WERI-Rb-1 (cell line): Measurements from ENCODE around the gene GAA.
A peak's percentile ranks its signal among the peaks of the same experiment; 100 is the strongest.
"Not testable (repeated sequence)": the region's sequence is repeated elsewhere in the genome, so short reads cannot be mapped to it uniquely, and the experiment has no call there.

Experiments used
- DNase-seq: peaks from one replicate; pipeline ENCODE4 v3.0.0-alpha.2; 2020
- H3K27ac ChIP-seq: fragments of 250-450 bp; sonication (Bioruptor Pico); 2 replicates; pipeline ENCODE4 v1.5.1; 2020; ENCODE audit warnings: mild to moderate bottlenecking, moderate library complexity
- H3K27me3 ChIP-seq: fragments of 250-450 bp; sonication (Bioruptor Pico); 2 replicates; pipeline ENCODE4 v1.5.1; 2021; ENCODE audit warnings: mild to moderate bottlenecking, low read depth, moderate library complexity; ENCODE audit not compliant: insufficient read depth, severe bottlenecking
- H3K36me3 ChIP-seq: fragments of 250-450 bp; sonication (Bioruptor Pico); 2 replicates; pipeline ENCODE4 v1.5.1; 2020; ENCODE audit warnings: mild to moderate bottlenecking, moderate library complexity
- H3K4me3 ChIP-seq: 2 replicates; pipeline ENCODE4 v1.5.1; 2011; ENCODE audit warnings: low read depth, mild to moderate bottlenecking, control low read depth, low read length
- H3K9me3 ChIP-seq: fragments of 250-450 bp; sonication (Bioruptor Pico); 2 replicates; pipeline ENCODE4 v1.5.1; 2021; ENCODE audit warnings: mild to moderate bottlenecking, moderate library complexity; ENCODE audit not compliant: severe bottlenecking
- TF ChIP-seq, protein P1 (sequence below): IDR thresholded peaks from 2 replicates; pipeline ENCODE4 v1.5.1; 2011; ENCODE audit warnings: low read depth, mild to moderate bottlenecking, control low read depth, inconsistent platforms, low read length

The GAA gene

DNA sequence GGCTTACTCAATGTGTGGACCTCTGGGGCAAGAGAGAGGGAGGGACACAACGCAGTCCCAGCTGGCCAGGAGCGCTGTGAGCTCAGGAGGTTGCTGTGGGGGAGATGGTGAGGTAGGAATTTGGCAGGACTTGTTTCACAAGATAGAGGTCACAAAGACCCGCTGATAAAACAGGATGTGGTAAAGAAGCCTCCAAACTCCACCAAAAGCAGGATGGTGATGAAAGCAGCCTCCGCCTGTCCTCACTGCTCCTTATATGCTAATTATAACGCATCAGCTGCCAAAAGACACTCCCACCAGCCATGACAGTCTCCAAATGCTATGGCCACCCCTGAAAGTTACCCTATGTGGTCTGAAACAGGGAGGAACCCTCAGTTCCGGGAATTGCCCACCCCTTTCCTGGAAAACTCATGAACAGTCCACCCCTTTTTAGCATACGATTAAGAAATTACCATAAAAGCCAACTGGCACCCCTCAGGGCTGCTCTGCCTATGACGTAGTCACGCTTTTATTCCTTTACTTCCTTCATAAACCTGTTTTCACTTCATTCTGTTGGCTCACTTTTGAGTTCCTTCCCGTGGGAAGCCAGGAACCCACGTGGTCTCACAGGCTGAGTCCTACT is 50.8 kb downstream of the GAA start:
- no peaks in the 10 kb centered on the region for H3K27me3 ChIP-seq
- peaks cover 24% of the 10 kb centered on the region for H3K9me3 ChIP-seq
- TF ChIP-seq, protein P1, sequence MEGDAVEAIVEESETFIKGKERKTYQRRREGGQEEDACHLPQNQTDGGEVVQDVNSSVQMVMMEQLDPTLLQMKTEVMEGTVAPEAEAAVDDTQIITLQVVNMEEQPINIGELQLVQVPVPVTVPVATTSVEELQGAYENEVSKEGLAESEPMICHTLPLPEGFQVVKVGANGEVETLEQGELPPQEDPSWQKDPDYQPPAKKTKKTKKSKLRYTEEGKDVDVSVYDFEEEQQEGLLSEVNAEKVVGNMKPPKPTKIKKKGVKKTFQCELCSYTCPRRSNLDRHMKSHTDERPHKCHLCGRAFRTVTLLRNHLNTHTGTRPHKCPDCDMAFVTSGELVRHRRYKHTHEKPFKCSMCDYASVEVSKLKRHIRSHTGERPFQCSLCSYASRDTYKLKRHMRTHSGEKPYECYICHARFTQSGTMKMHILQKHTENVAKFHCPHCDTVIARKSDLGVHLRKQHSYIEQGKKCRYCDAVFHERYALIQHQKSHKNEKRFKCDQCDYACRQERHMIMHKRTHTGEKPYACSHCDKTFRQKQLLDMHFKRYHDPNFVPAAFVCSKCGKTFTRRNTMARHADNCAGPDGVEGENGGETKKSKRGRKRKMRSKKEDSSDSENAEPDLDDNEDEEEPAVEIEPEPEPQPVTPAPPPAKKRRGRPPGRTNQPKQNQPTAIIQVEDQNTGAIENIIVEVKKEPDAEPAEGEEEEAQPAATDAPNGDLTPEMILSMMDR, result no peak
- H3K4me3 ChIP-seq, result no peak overlapping the region
- no peak for DNase-seq
- peaks cover 3% of the 10 kb centered on the region; the same call in 1 of the 2 replicates for H3K36me3 ChIP-seq
- H3K27ac ChIP-seq, result no peak overlapping the region

DNA sequence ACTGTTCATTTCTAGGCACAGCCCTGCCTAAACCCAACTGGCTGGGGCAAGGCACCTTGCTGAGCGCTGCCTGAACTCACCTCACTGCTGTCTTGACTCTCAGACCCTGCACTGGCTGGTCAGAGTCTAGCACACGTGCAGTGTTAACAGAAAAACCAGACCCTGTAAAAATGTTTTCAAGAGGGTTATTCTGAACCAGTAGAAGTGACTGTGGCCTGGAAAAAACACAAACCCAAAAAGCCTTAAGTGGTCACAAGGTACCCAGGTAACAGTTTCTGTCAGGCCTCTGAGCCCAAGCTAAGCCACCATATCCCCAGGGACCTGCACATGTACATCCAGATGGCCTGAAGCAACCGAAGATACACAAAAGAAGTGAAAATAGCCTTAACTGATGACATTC is 51.6 kb downstream of the GAA start:
- H3K27ac ChIP-seq, result 0 out of 2 replicates have a peak overlapping the region, but pooled peaks have one; percentile 2
- TF ChIP-seq, protein P1, result no peak
- peaks cover 29% of the 10 kb centered on the region for H3K9me3 ChIP-seq

DNA sequence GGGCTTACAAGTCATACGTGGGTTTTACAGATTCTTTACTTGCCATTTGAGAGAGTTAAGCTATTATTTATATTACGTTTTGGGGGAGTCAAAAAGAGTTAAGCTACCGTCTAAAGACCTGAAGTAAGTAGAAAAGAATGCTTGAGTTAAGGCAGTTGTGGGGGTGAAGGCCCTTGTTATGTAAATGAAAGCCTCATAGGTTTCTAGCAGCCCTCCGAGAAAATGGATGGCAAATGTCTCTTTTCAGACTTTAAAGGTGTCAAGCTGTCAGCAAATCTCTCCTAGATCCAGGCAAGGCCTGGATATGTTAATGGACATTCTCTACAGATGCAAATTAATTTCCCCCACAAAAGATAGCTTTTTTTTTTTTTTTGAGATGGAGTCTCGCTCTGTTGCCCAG is 52.8 kb downstream of the GAA start:
- DNase-seq, result no peak
- Histone ChIP-seq H3K4me3 (no peak overlapping the region), H3K27ac (no peak overlapping the region), H3K9me3 (peaks cover 29% of the 10 kb centered on the region), H3K36me3 (no peaks in the 10 kb centered on the region), H3K27me3 (no peaks in the 10 kb centered on the region)
- TF ChIP-seq, protein P1, result no peak

More for the DNA sequence above, 51.6 kb downstream of the GAA start:
- Histone ChIP-seq H3K27me3 (no peaks in the 10 kb centered on the region), H3K4me3 (no peak overlapping the region), H3K36me3 (peaks cover 3% of the 10 kb centered on the region; the same call in 1 of the 2 replicates)
- no peak for DNase-seq

DNA sequence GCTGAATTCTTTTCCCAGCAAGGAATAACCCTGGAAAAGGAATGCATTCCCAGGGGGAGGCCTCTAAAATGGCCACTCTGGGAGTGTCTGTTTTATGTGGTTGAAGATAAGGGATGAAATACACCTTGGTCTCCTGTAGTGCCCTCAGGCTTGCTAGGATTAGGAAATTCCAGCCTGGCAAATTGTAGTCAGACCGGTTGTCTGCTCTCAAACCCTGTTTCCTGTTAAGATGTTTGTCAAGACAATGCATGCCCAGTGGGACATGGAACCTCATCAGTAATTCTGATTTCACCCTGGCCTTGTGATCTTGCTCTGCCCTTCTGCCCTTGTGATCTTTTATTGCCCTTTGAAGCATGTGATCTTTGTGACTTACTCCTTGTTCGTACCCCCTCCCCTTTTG is 54.2 kb downstream of the GAA start:
- H3K9me3 ChIP-seq, result peaks cover 29% of the 10 kb centered on the region
- not testable (repeated sequence) for H3K4me3 ChIP-seq, DNase-seq, H3K27ac ChIP-seq, H3K36me3 ChIP-seq, H3K27me3 ChIP-seq

DNA sequence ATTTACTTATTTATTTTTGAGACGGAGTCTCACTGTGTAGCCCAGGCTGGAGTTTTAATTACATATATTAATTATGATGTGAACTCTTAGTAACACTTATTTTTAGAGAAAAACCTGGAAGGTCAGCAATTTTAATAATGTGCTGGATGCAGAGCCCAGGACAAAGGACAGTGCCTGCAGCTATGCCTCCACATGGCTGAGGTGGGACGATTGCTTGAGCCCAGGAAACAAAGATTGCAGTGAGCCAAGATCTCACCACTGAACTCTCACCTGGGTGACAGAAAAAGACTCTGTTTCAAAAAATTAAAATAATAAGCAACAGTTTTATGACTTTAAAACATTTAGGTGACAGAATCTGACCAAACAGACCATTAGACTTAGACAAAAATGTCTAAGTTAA is 57.5 kb downstream of the GAA start:
- Histone ChIP-seq H3K27me3 (no peaks in the 10 kb centered on the region), H3K27ac (no peak overlapping the region), H3K9me3 (peaks cover 26% of the 10 kb centered on the region), H3K4me3 (no peak overlapping the region), H3K36me3 (no peaks in the 10 kb centered on the region)
- TF ChIP-seq, protein P1, result no peak
- no peak for DNase-seq

DNA sequence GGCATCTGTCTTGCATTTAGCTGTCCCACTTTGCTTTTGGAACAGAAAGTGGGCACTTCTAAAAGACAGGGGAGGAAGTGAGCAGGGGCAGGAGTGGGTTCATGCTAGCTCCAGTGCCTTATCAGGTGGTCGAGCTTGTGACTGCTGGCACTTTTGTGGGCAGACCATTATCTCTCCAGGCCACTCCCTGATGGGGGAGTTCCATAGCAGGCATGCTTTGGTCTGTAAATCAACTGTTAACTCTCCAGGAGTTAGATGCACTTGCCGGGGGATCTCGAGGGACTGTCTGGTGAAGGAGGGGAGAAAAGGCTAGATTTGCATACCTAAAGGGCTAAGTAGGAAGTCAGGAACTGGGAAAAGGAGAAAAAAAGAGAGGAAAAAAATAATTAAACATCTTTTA is 59.2 kb downstream of the GAA start:
- no peak for DNase-seq
- TF ChIP-seq, protein P1, result no peak

More for the DNA sequence above, 59.2 kb downstream of the GAA start:
- Histone ChIP-seq H3K4me3 (no peak overlapping the region), H3K36me3 (no peaks in the 10 kb centered on the region), H3K27me3 (no peaks in the 10 kb centered on the region), H3K9me3 (peaks cover 22% of the 10 kb centered on the region), H3K27ac (no peak overlapping the region)
